ENCODE measurements around the gene ACVRL1.

- no peak for TF ChIP-seq REST (IDR thresholded peaks at IDR 0.05; ENCODE audit: low read depth, low read length)
- no peak for TF ChIP-seq POLR2A (IDR thresholded peaks at IDR 0.05; ENCODE audit: low read depth, low read length)
Measured at GRCh38 chr12:51906430-51907082, 748 bp upstream of the ACVRL1 start.

Data from GM12878 (cell line).